Loucy (cell line): ENCODE results near the gene TACC2.

Source experiments
- H2AFZ ChIP-seq: fragments of 200-600 bp; sonication (generic); 2 replicates; pipeline ENCODE4 v1.6.0; 2016; ENCODE audit warnings: antibody characterized with exemption, mild to moderate bottlenecking, low read length, moderate library complexity
- H3F3A ChIP-seq: fragments of 200-600 bp; 2 replicates; pipeline ENCODE4 v1.6.0; 2016; ENCODE audit warnings: antibody characterized with exemption, low read depth, mild to moderate bottlenecking
- H3K27me3 ChIP-seq: fragments of 200-600 bp; sonication (generic); 2 replicates; pipeline ENCODE4 v1.6.1; 2014; ENCODE audit warnings: low read length, mild to moderate bottlenecking; ENCODE audit not compliant: insufficient read depth, poor library complexity, severe bottlenecking
- H3K36me3 ChIP-seq: fragments of 200-600 bp; sonication (generic); 2 replicates; pipeline ENCODE4 v1.6.1; 2016; ENCODE audit warnings: low read length; ENCODE audit not compliant: insufficient read depth
- H3K4me1 ChIP-seq: fragments of 200-600 bp; sonication (generic); 2 replicates; pipeline ENCODE4 v1.5.1; 2014; ENCODE audit warnings: low read length, mild to moderate bottlenecking; ENCODE audit not compliant: insufficient read depth, poor library complexity, severe bottlenecking
- H3K4me2 ChIP-seq: fragments of 200-600 bp; sonication (generic); 2 replicates; pipeline ENCODE4 v1.6.0; 2014; ENCODE audit warnings: antibody characterized with exemption, low read length, low read depth, mild to moderate bottlenecking; ENCODE audit not compliant: poor library complexity, severe bottlenecking
- H3K4me3 ChIP-seq: fragments of 200-600 bp; sonication (generic); 2 replicates; pipeline ENCODE4 v1.5.1; 2014; ENCODE audit warnings: low read length, mild to moderate bottlenecking, mixed read lengths; ENCODE audit not compliant: poor library complexity, severe bottlenecking
- H3K79me2 ChIP-seq: fragments of 200-600 bp; sonication (generic); 2 replicates; pipeline ENCODE4 v1.6.1; 2014; ENCODE audit warnings: low read length; ENCODE audit not compliant: insufficient read depth
- H3K9ac ChIP-seq: fragments of 200-600 bp; sonication (generic); 2 replicates; pipeline ENCODE4 v1.6.0; 2014; ENCODE audit warnings: mild to moderate bottlenecking, low read depth, low read length, moderate library complexity; ENCODE audit not compliant: poor library complexity, severe bottlenecking
- H3K9me2 ChIP-seq: fragments of 200-600 bp; sonication (generic); replicated peaks from 2 replicates; pipeline ENCODE4 v1.6.1; 2016; ENCODE audit warnings: low read depth, low read length, mixed read lengths
- H3K9me3 ChIP-seq: fragments of 200-600 bp; sonication (generic); 2 replicates; pipeline ENCODE4 v1.6.1; 2014; ENCODE audit warnings: mild to moderate bottlenecking, antibody characterized with exemption, low read length, low read depth; ENCODE audit not compliant: insufficient read depth
- H4K20me1 ChIP-seq: fragments of 200-600 bp; sonication (generic); 2 replicates; pipeline ENCODE4 v1.6.0; 2014; ENCODE audit warnings: antibody characterized with exemption, low read length, mild to moderate bottlenecking; ENCODE audit not compliant: insufficient read depth, poor library complexity, severe bottlenecking
- CTCF ChIP-seq: fragments of 200-600 bp; sonication (generic); conservative IDR thresholded peaks from 2 replicates; pipeline ENCODE4 v1.5.1; 2014; ENCODE audit warnings: mild to moderate bottlenecking, antibody characterized with exemption, low read length
- EZH2phosphoT487 ChIP-seq: fragments of 200-600 bp; IDR thresholded peaks from 2 replicates; pipeline ENCODE4 v1.6.1; 2018; ENCODE audit warnings: antibody characterized with exemption, mild to moderate bottlenecking, moderate library complexity, borderline replicate concordance

The TACC2 gene

GRCh38 chr10:122190176-122190943, 201.4 kb downstream of the TACC2 start:
- Histone ChIP-seq H3K4me2 (no peak overlapping the region), H4K20me1 (no peaks in the 10 kb centered on the region), H3K36me3 (no peaks in the 10 kb centered on the region), H3K79me2 (no peaks in the 10 kb centered on the region), H3K27me3 (no peaks in the 10 kb centered on the region), H3K4me3 (no peak overlapping the region), H3K9me2 (no peaks in the 10 kb centered on the region), H3F3A (no peaks in the 10 kb centered on the region), H3K9ac (no peak overlapping the region), H2AFZ (no peak overlapping the region), H3K9me3 (peaks cover 5% of the 10 kb centered on the region; the same call in 1 of the 2 replicates), H3K4me1 (no peaks in the 10 kb centered on the region)
- no peak for TF ChIP-seq EZH2phosphoT487
- no peak for TF ChIP-seq CTCF

- peaks cover 11% of the 10 kb centered on the region; the same call in 1 of the 2 replicates for H3K9me3 ChIP-seq
- no peaks in the 10 kb centered on the region for H3K4me1 ChIP-seq
- no peaks in the 10 kb centered on the region for H4K20me1 ChIP-seq
- no peaks in the 10 kb centered on the region for H3K79me2 ChIP-seq
- TF ChIP-seq EZH2phosphoT487 (no peak), CTCF (no peak)
- H2AFZ ChIP-seq, result no peak overlapping the region
- H3K4me3 ChIP-seq, result no peak overlapping the region
- H3K36me3 ChIP-seq, result no peaks in the 10 kb centered on the region
- H3K9ac ChIP-seq, result no peak overlapping the region
- H3K4me2 ChIP-seq, result no peak overlapping the region
- no peaks in the 10 kb centered on the region for H3K27me3 ChIP-seq
- no peaks in the 10 kb centered on the region for H3K9me2 ChIP-seq
- no peaks in the 10 kb centered on the region for H3F3A ChIP-seq
Measured at GRCh38 chr10:122191936-122192541, 203.1 kb downstream of the TACC2 start.

GRCh38 chr10:122194251-122194650, 205.3 kb downstream of the TACC2 start:
- Histone ChIP-seq H3K4me1 (no peaks in the 10 kb centered on the region), H3K9me3 (peaks cover 18% of the 10 kb centered on the region), H3F3A (no peaks in the 10 kb centered on the region), H3K79me2 (no peaks in the 10 kb centered on the region), H3K4me3 (no peak overlapping the region), H2AFZ (no peak overlapping the region), H3K27me3 (no peaks in the 10 kb centered on the region), H3K4me2 (no peak overlapping the region), H3K9me2 (no peaks in the 10 kb centered on the region), H4K20me1 (no peaks in the 10 kb centered on the region), H3K36me3 (no peaks in the 10 kb centered on the region), H3K9ac (no peak overlapping the region)
- TF ChIP-seq EZH2phosphoT487 (no peak), CTCF (no peak)
